HepG2 (cell line): ENCODE data around the gene ZNF557. TPM values are rescaled to one million over a fixed set of nuclear protein-coding genes. Genes with fewer than 3 reads are reported as not detected.
A peak's percentile ranks its signal among the peaks of the same experiment; 100 is the strongest.

Experiments used
- CBX5 ChIP-seq: sonication (generic); formaldehyde crosslinking; IDR thresholded peaks from 2 replicates; pipeline ENCODE4 v1.4.0; 2020; ENCODE audit warnings: missing genetic modification reagents, borderline replicate concordance
- CHD4 ChIP-seq: fragments of 200-600 bp; sonication (generic); IDR thresholded peaks from 2 replicates; pipeline ENCODE4 v1.7.0; 2017; ENCODE audit warnings: mild to moderate bottlenecking, low read length, borderline replicate concordance
- GLI4 ChIP-seq: sonication (generic); formaldehyde crosslinking; IDR thresholded peaks from 2 replicates; pipeline ENCODE4 v1.5.1; 2020; ENCODE audit warnings: missing genetic modification reagents, mild to moderate bottlenecking, moderate library complexity, borderline replicate concordance
- HHEX ChIP-seq: IDR thresholded peaks from 2 replicates; pipeline ENCODE4 v1.6.1; 2016; ENCODE audit warnings: control low read depth
- MIER2 ChIP-seq: IDR thresholded peaks from 2 replicates; pipeline ENCODE4 v1.6.1; 2016; ENCODE audit warnings: missing biosample characterization, missing genetic modification reagents
- NCOA2 ChIP-seq: sonication (generic); formaldehyde crosslinking; IDR thresholded peaks from 2 replicates; pipeline ENCODE4 v1.8.0; 2022; ENCODE audit warnings: inconsistent platforms
- NKX3-1 ChIP-seq: sonication (generic); formaldehyde crosslinking; IDR thresholded peaks from 2 replicates; pipeline ENCODE4 v1.5.0; 2020; ENCODE audit warnings: missing genetic modification reagents
- NRL ChIP-seq: sonication (generic); formaldehyde crosslinking; IDR thresholded peaks from 2 replicates; pipeline ENCODE4 v1.5.0; 2020; ENCODE audit warnings: missing genetic modification reagents, mild to moderate bottlenecking, moderate library complexity, borderline replicate concordance
- SMC3 ChIP-seq: IDR thresholded peaks from 2 replicates; pipeline ENCODE4 v1.6.1; 2011; ENCODE audit warnings: low read length, improper control_type of control experiment
- YEATS4 ChIP-seq: sonication (generic); formaldehyde crosslinking; IDR thresholded peaks from 2 replicates; pipeline ENCODE4 v1.4.0; 2020; ENCODE audit warnings: missing genetic modification reagents, borderline replicate concordance
- ZBTB3 ChIP-seq: sonication (generic); formaldehyde crosslinking; IDR thresholded peaks from 2 replicates; pipeline ENCODE4 v1.4.0; 2020; ENCODE audit warnings: low read depth, mild to moderate bottlenecking, moderate library complexity, missing genetic modification reagents, borderline replicate concordance
- ZFAT ChIP-seq: sonication (generic); formaldehyde crosslinking; conservative IDR thresholded peaks from 2 replicates; pipeline ENCODE4 v1.8.1; 2023; ENCODE audit warnings: missing genetic modification reagents, inconsistent platforms
- ZFP36L2 ChIP-seq: sonication (generic); formaldehyde crosslinking; IDR thresholded peaks from 2 replicates; pipeline ENCODE4 v1.4.0; 2020; ENCODE audit warnings: missing genetic modification reagents
- ZNF20 ChIP-seq: sonication (generic); formaldehyde crosslinking; IDR thresholded peaks from 2 replicates; pipeline ENCODE4 v1.4.0; 2020; ENCODE audit warnings: mild to moderate bottlenecking, moderate library complexity, missing genetic modification reagents
- ZNF253 ChIP-seq: sonication (generic); formaldehyde crosslinking; IDR thresholded peaks from 2 replicates; pipeline ENCODE4 v1.8.0; 2022; ENCODE audit warnings: mild to moderate bottlenecking, missing genetic modification reagents, borderline replicate concordance
- ZNF577 ChIP-seq: sonication (generic); formaldehyde crosslinking; IDR thresholded peaks from 2 replicates; pipeline ENCODE4 v1.4.0; 2020; ENCODE audit warnings: mild to moderate bottlenecking, low read depth, missing genetic modification reagents, borderline replicate concordance
- ZNF598 ChIP-seq: sonication (generic); formaldehyde crosslinking; IDR thresholded peaks from 2 replicates; pipeline ENCODE4 v1.5.1; 2020; ENCODE audit warnings: mild to moderate bottlenecking, missing genetic modification reagents, borderline replicate concordance
- ZNF7 ChIP-seq: IDR thresholded peaks from 2 replicates; pipeline ENCODE4 v1.6.1; 2016; ENCODE audit warnings: missing biosample characterization, missing genetic modification reagents
- ZNF776 ChIP-seq: sonication (generic); formaldehyde crosslinking; IDR thresholded peaks from 2 replicates; pipeline ENCODE4 v1.4.0; 2020; ENCODE audit warnings: mild to moderate bottlenecking, missing genetic modification reagents
- ZNF781 ChIP-seq: sonication (generic); formaldehyde crosslinking; IDR thresholded peaks from 2 replicates; pipeline ENCODE4 v1.5.1; 2020; ENCODE audit warnings: borderline replicate concordance, mild to moderate bottlenecking, missing genetic modification reagents; ENCODE audit errors: not compliant biosample characterization
- ZNF782 ChIP-seq: sonication (generic); formaldehyde crosslinking; IDR thresholded peaks from 2 replicates; pipeline ENCODE4 v1.4.0; 2020; ENCODE audit warnings: missing genetic modification reagents, mild to moderate bottlenecking, borderline replicate concordance
- polyA plus RNA-seq, 8 experiments: library from polyadenylated mRNA; depleted of rRNA in 3 of 8; stranded (reverse) in 7 of 8; unstranded in 1 of 8; fragments of >200 nt; fragmentation: Illumina TruSeq in 4 of 8; extraction: Trizol in 4 of 8; gene quantifications; 2 replicates each; pipeline versions ENCODE4 v1.2.1 to v1.2.3, GENCODE V29; 2011 to 2016; ENCODE audit warnings: low read depth in 4 of 8, missing spikeins in 1 of 8, mixed read lengths in 1 of 8; ENCODE audit not compliant: insufficient read depth in 1 of 8
- total RNA-seq, 5 experiments: library from RNA; depleted of rRNA; stranded (reverse); fragments of >200 nt; fragmentation: Illumina TruSeq; extraction: Trizol; gene quantifications; 2 replicates each; pipeline ENCODE4 v1.2.3, GENCODE V29; 2016; ENCODE audit warnings: low read depth in 1 of 5
- TF ChIP-seq, protein P1 (sequence below), 2 experiments: sonication (generic) in 1 of 2; formaldehyde crosslinking in 1 of 2; IDR thresholded peaks; 2 replicates each; pipeline versions ENCODE4 v1.6.1 to v1.9.0; 2014 to 2022; ENCODE audit warnings: antibody characterized with exemption in 1 of 2, borderline replicate concordance in 1 of 2, inconsistent platforms in 1 of 2, low read depth in 1 of 2, missing genetic modification reagents in 1 of 2
- TF ChIP-seq, protein P2 (sequence below): sonication (generic); formaldehyde crosslinking; IDR thresholded peaks from 2 replicates; pipeline ENCODE4 v1.8.0; 2022; ENCODE audit warnings: missing genetic modification reagents, mild to moderate bottlenecking, borderline replicate concordance

ZNF557 gene
- total and polyA plus RNA-seq, 2 of the 13 experiments (the other 11 are each of a cell fraction or from before 2014, with no cell fraction given) = 2.1 to 7.8 TPM

DNA sequence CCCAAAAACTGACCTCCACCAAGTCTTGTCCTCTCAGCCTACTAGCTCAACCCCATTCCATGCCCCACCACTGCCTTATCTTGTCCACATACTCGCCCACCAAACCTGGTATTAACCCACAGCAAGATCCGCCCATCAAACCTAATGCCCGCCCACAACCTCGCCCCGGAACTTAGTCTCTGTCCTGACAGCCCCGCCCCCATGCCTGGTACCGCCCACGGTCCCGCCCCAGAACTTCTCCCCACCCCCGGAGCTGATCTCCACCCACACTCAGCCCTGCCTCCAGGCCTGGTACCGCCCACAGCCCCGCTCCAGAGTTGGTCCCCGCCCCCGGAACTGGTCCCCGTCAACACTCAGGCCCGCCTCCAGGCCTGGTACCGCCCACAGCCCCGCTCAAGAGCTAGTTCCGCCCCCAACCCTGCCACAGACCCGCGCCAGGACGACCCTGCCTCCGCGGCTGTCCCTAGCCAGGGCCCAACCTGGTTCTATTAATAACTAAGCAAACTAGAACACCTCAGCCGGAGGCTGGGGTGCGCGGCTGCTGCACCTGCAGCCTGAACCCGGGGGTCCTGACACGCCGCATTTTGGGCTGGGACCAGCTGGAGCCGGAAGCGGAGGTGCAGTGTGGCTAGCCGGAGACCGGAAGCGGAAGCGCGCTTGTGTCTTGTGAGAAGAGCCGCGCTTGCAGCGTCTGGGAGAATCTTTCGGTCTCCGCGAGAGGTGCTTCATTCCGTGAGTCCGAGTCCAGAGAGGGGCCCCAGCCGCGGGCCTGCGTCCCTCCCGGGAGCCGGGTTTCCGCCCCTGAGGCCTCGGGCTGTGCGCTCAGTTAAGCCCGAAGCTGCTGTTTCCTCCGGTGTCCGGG is at the start of gene ZNF557 (continued):
- TF ChIP-seq, protein P1, sequence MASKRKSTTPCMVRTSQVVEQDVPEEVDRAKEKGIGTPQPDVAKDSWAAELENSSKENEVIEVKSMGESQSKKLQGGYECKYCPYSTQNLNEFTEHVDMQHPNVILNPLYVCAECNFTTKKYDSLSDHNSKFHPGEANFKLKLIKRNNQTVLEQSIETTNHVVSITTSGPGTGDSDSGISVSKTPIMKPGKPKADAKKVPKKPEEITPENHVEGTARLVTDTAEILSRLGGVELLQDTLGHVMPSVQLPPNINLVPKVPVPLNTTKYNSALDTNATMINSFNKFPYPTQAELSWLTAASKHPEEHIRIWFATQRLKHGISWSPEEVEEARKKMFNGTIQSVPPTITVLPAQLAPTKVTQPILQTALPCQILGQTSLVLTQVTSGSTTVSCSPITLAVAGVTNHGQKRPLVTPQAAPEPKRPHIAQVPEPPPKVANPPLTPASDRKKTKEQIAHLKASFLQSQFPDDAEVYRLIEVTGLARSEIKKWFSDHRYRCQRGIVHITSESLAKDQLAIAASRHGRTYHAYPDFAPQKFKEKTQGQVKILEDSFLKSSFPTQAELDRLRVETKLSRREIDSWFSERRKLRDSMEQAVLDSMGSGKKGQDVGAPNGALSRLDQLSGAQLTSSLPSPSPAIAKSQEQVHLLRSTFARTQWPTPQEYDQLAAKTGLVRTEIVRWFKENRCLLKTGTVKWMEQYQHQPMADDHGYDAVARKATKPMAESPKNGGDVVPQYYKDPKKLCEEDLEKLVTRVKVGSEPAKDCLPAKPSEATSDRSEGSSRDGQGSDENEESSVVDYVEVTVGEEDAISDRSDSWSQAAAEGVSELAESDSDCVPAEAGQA (IDR thresholded peaks at IDR 0.05; ENCODE audit: low read depth) = no peak; the same call in 1 of the 2 replicates
- TF ChIP-seq, protein P1 (CRISPR knock-in tag; IDR thresholded peaks at IDR 0.05; ENCODE audit: borderline replicate concordance) = 0 out of 2 replicates have a peak, but pooled peaks have one; percentile 56
- TF ChIP-seq GLI4 (CRISPR knock-in tag) (no peak; the same call in 1 of the 2 replicates), ZNF781 (CRISPR knock-in tag) (no peak), ZNF776 (peak; percentile 57), MIER2 (CRISPR knock-in tag) (no peak), YEATS4 (CRISPR knock-in tag) (peak; percentile 78), ZNF598 (CRISPR knock-in tag) (peak; percentile 70; the same call in 1 of the 2 replicates), CBX5 (CRISPR knock-in tag) (no peak), ZNF782 (CRISPR knock-in tag) (no peak), CHD4 (no peak), NKX3-1 (CRISPR knock-in tag) (no peak), ZNF20 (CRISPR knock-in tag) (peak; percentile 49; the same call in 1 of the 2 replicates), NRL (CRISPR knock-in tag) (peak; percentile 33; the same call in 1 of the 2 replicates), ZFAT (CRISPR knock-in tag) (no peak), SMC3 (no peak), NCOA2 (CRISPR knock-in tag) (no peak), HHEX (CRISPR knock-in tag) (no peak), ZNF7 (CRISPR knock-in tag) (no peak), ZNF577 (no peak), ZBTB3 (CRISPR knock-in tag) (no peak), ZNF253 (no peak), ZFP36L2 (CRISPR knock-in tag) (no peak)
- TF ChIP-seq, protein P2, sequence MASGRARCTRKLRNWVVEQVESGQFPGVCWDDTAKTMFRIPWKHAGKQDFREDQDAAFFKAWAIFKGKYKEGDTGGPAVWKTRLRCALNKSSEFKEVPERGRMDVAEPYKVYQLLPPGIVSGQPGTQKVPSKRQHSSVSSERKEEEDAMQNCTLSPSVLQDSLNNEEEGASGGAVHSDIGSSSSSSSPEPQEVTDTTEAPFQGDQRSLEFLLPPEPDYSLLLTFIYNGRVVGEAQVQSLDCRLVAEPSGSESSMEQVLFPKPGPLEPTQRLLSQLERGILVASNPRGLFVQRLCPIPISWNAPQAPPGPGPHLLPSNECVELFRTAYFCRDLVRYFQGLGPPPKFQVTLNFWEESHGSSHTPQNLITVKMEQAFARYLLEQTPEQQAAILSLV = no peak; the same call in 1 of the 2 replicates
